GM19193 (cell line): ENCODE measurements around the gene ENOX1.

ENCODE experiments used
- POLR2A ChIP-seq: IDR thresholded peaks from 4 replicates; pipeline ENCODE4 v1.6.1; 2011; ENCODE audit not compliant: insufficient read depth, insufficient read length; ENCODE audit errors: extremely low read depth

Gene ENOX1

DNA sequence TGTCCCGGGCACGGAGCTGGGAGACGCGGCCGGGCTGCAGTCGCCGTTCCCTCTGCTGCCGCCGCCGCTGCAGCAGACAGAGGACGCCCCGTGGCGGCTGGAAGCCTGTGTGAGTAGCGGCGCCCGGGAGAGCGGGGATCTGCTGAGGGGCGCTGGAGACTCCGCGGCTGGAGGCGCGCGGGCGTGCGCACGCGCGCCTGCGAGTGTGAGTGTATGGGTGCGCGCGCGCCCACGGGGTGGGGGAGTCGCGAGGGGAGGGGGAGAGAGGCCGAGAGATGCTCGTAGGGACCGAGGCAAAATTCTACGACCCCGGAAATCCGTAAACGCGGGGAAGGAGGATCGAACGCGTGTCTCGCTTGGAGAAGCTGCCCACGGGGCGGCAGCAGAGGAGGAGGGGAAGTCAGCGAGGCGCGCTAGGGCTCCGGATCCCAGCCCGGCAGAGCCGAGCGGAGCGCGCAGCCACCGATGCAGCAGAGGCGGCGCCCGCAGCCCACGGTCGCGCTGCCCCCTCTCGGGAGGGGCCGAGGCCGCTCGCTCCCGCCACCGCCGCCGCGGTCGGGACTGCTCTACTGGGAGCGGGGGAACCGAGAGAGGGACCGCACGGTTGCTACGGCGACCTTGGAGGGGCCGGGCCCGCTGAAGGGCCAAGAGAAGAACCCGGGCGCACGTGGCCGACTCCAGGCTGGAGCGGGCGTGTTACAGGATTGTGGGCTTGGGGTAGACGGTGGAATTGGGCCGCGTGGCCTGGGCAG, at the start of gene ENOX1:
Gene ENOX1 (minus strand): TSS at position 207 of the 752 bp plus-strand sequence.
- TF ChIP-seq POLR2A, result no peak

- no peak for TF ChIP-seq POLR2A
Observed at GRCh38 chr13:43835701-43836100, 48.9 kb upstream of the ENOX1 start.

GRCh38 chr13:43831088-43831487, 44.3 kb upstream of the ENOX1 start:
- TF ChIP-seq POLR2A, result no peak

DNA sequence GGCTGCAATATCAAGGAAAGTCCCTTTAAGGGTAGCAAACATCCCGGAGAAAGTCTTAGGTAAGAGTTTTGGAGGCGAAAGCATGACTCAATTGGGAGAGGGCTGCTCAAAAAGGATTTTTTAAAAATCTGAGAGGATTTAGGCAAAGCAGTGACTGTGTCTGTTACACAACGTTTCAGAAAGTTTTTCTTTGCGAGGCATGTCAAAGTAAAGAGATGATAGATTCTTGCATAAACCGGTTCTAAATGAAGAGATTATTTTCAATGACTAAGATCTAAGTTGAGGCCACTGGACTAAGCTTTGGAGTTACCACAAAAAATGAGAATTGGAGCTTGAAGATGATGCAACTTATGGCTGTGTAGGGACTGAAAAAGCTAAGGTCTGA, 43.7 kb upstream of the ENOX1 start:
- TF ChIP-seq POLR2A, result no peak

DNA sequence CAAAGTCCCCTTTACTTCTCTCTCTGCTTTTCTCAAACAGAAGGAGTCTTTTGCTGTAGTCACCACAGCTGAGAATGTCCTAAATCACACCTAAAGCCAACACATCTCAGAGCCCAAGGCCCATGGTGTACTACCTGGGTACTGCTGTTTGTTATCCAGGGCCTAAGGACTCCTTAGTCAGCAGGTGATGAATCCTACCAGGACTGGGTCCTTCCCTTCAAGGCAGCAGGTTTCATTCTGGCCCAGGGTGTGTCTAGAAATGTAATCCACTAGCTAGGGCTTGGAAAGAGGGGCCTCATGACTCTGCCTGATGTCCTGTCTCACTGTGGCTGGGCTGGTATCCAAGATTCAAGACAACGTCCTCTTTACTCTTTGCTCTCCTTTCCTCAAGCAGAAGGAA, 36.2 kb upstream of the ENOX1 start:
- TF ChIP-seq POLR2A, result no peak

- no peak for TF ChIP-seq POLR2A
Observed at GRCh38 chr13:43816401-43816889, 29.7 kb upstream of the ENOX1 start.

- TF ChIP-seq POLR2A, result no peak
Observed at GRCh38 chr13:43815204-43815603, 28.4 kb upstream of the ENOX1 start.

GRCh38 chr13:43808676-43809075, 21.9 kb upstream of the ENOX1 start:
- TF ChIP-seq POLR2A, result no peak

DNA sequence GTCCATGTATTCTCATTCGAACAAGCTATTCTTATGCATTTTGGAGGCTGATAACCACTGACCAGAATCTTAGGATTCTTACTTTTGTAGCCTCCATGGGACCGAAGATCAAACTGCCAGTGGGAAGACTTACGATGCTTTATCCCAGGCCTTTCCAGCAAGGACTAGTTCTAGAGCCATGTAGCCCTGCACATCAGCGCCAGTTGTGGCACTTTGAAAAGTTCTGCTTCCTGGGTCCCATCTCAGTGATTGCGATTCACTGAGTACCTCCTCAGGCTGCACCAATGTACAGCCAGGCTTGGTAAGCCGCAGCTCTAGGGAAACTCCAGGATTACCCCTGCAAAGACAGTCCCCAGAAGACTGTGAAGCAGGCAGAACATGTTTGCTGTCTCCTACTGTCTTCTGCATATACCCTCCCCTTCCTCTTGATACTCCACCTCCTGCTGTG, 18.9 kb upstream of the ENOX1 start:
- no peak for TF ChIP-seq POLR2A

DNA sequence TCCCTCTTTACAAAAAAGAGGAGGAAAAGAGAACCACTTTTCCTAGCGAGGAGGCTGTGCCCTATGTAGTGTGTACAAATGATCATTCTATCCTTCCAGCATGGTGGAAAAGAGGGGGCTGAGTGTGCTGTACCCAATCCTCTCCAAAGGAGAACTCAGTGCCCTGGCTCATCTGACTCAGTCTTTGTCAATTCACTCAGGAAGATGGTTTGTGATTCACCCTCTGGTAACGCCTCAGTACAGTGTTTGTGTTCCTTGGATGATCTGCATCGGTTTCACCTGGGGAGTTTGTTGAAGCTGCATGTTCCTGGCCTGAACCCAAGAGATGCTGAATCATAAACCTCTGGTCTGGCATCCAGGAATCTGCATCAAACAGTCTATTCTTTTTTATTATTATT, 18.3 kb upstream of the ENOX1 start:
- TF ChIP-seq POLR2A, result no peak

- TF ChIP-seq POLR2A, result no peak
Observed at GRCh38 chr13:43804461-43805070, 17.8 kb upstream of the ENOX1 start.

- no peak for TF ChIP-seq POLR2A
Observed at GRCh38 chr13:43802511-43802910, 15.7 kb upstream of the ENOX1 start.

GRCh38 chr13:43800828-43801227, 14.1 kb upstream of the ENOX1 start:
- no peak for TF ChIP-seq POLR2A

- TF ChIP-seq POLR2A, result no peak
Observed at GRCh38 chr13:43799191-43799590, 12.4 kb upstream of the ENOX1 start.

GRCh38 chr13:43797869-43798268, 11.1 kb upstream of the ENOX1 start:
- no peak for TF ChIP-seq POLR2A

- no peak for TF ChIP-seq POLR2A
Observed at GRCh38 chr13:43797159-43797558, 10.4 kb upstream of the ENOX1 start.

DNA sequence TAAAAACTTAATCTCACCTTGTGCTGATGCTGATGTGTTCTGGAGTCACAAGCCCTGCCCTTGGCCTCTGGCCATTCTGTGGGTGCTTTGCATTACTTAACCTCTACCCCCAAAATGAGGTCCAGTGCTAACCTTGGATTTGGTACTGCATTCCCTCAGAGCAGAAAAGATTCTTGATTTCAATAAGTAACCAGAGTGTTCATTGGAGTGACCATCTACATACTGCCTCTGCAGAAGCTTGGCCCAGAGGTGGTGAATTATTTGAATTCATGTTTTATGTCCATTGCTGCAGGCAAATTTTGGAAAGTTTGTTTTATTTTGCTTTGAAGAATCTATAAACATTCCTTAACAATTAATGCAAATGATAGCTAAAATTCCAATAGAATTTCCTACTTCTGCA, 7.6 kb upstream of the ENOX1 start:
- TF ChIP-seq POLR2A, result no peak
